Fibroblast of skin of right biceps (primary cell): ENCODE results near the gene MUC5AC.
"Not testable (repeated sequence)": the region's sequence is repeated elsewhere in the genome, so short reads cannot be mapped to it uniquely, and the experiment has no call there.

Experiments
- DNase-seq: peaks from one replicate; pipeline ENCODE4 v3.0.0-alpha.2; 2013

MUC5AC gene, protein sequence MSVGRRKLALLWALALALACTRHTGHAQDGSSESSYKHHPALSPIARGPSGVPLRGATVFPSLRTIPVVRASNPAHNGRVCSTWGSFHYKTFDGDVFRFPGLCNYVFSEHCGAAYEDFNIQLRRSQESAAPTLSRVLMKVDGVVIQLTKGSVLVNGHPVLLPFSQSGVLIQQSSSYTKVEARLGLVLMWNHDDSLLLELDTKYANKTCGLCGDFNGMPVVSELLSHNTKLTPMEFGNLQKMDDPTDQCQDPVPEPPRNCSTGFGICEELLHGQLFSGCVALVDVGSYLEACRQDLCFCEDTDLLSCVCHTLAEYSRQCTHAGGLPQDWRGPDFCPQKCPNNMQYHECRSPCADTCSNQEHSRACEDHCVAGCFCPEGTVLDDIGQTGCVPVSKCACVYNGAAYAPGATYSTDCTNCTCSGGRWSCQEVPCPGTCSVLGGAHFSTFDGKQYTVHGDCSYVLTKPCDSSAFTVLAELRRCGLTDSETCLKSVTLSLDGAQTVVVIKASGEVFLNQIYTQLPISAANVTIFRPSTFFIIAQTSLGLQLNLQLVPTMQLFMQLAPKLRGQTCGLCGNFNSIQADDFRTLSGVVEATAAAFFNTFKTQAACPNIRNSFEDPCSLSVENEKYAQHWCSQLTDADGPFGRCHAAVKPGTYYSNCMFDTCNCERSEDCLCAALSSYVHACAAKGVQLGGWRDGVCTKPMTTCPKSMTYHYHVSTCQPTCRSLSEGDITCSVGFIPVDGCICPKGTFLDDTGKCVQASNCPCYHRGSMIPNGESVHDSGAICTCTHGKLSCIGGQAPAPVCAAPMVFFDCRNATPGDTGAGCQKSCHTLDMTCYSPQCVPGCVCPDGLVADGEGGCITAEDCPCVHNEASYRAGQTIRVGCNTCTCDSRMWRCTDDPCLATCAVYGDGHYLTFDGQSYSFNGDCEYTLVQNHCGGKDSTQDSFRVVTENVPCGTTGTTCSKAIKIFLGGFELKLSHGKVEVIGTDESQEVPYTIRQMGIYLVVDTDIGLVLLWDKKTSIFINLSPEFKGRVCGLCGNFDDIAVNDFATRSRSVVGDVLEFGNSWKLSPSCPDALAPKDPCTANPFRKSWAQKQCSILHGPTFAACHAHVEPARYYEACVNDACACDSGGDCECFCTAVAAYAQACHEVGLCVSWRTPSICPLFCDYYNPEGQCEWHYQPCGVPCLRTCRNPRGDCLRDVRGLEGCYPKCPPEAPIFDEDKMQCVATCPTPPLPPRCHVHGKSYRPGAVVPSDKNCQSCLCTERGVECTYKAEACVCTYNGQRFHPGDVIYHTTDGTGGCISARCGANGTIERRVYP (N-terminal part only)

DNA sequence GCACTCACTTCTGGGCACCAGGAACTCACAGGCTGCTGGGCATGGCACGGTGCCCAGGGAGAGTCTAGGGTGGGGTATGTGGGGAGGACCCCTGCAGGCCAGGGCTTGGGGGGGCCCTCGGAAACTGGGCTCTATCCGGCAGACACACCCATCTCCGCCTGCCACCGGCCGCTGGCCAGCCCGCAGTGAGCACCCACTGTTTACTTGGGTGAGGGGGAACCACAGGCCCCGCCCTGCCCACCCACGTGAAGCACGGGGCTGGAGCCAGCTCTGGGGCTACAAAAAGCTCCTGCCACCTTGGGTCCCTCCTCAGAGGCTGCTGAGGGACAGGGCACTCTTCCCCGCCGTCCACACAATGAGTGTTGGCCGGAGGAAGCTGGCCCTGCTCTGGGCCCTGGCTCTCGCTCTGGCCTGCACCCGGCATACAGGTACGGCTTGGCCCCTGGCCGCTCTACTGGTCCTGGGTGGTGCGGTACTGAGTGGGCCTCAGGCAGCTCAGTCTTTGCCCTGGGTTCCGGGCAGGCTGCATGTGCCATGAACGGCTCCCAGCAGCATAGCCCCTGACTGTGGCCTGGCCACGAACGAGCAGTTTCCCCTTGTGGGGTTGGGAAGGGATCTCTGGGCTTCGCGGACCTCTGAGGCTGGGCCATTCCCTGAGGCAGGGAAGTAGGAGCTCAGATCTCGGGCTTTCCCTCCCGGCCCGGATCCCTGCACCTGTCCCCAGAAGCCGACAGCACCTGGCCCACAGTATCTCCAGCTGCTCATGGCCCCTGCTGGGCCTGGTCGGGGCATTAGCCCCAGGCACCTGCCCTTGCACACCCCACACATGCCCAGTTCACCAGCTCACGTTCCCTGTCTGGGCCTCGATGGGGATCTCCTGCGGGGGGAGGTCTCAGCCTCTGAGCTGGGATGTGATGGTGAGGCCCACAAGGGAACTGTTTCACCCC lies at the start of gene MUC5AC:
MUC5AC (plus strand) TSS at position 309 of the 947 bp plus-strand sequence; CDS start at position 356, 47 bp downstream.
- no peak for DNase-seq

DNA sequence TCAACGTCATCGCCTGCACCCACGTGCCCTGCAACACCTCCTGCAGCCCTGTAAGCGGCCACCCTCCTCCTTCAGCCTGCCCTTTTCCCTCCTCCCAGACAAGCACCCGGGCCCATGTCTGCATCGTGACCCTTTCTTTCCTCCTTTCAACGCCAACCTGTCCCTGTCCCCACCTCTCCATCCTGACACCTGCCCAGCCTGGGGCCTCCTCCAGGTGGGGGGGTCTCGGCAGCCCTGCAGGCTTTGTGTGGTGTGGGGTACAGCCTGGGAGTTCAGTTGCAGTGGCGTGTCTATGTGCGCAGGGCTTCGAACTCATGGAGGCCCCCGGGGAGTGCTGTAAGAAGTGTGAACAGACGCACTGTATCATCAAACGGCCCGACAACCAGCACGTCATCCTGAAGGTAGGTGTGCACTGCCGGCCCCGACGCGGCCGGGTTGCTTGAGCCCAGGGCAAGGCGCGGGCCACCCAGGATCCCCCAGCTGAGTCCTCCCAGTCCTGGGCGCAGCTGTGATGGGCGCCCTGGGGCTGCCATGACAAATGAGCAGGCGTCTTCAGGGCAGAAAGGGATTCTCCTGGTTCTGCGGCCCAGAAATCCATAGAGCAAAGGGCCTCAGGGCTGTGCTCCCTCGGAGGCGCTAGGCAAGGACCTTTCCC lies 49.4 kb upstream of the MUC5AC start:
- no peak for DNase-seq

DNA sequence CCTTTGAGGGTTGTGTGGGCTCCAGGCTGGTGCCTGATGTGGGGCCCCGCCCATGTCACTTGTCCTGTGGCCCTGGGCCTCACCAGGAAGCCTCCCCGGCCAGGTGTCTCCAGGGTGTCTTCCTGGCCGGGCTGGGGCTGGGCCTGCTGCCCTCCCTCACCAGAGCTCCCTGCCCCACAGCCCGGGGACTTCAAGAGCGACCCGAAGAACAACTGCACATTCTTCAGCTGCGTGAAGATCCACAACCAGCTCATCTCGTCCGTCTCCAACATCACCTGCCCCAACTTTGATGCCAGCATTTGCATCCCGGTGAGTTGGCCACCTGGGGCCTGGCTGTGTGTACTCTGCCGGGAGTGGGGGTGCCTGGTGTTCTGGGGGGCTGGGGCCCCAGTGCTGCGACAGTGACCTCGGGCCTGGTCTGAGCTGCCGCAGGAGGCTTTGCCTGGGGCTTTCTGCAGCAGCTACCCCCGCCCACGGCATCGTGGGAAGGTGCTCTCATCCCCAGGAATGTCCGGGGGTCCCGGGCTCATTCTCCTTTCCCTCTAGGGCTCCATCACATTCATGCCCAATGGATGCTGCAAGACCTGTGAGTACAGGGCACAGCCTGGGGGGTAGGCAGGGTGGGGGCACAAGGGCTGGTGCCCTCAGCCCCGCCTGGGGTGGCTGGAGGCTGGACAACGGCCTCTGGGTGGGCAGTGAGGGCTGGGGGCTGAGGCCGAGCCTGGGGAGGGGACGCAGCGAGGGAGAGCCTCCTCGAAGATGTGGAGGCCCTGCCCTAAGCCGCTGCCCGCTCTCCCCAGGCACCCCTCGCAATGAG lies 48.4 kb upstream of the MUC5AC start:
- DNase-seq = no peak

DNA sequence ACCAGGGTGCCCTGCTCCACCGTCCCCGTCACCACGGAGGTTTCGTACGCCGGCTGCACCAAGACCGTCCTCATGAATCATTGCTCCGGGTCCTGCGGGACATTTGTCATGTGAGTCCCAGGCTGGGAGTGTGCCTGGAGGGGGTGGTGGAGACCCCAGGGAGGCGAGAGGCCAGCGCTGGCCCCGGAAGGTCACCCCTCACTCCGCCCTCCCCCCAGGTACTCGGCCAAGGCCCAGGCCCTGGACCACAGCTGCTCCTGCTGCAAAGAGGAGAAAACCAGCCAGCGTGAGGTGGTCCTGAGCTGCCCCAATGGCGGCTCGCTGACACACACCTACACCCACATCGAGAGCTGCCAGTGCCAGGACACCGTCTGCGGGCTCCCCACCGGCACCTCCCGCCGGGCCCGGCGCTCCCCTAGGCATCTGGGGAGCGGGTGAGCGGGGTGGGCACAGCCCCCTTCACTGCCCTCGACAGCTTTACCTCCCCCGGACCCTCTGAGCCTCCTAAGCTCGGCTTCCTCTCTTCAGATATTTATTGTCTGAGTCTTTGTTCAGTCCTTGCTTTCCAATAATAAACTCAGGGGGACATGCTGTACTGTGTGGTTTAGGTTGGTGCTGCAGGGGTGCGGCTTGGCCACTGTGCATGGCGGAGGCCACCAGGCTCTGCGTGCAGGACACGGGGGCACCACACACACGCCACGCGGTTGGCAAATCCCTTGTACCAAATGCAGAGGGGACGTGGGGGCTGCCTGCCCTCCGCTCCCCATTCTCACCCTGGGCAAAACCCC lies 47.6 kb upstream of the MUC5AC start:
- no peak for DNase-seq

DNA sequence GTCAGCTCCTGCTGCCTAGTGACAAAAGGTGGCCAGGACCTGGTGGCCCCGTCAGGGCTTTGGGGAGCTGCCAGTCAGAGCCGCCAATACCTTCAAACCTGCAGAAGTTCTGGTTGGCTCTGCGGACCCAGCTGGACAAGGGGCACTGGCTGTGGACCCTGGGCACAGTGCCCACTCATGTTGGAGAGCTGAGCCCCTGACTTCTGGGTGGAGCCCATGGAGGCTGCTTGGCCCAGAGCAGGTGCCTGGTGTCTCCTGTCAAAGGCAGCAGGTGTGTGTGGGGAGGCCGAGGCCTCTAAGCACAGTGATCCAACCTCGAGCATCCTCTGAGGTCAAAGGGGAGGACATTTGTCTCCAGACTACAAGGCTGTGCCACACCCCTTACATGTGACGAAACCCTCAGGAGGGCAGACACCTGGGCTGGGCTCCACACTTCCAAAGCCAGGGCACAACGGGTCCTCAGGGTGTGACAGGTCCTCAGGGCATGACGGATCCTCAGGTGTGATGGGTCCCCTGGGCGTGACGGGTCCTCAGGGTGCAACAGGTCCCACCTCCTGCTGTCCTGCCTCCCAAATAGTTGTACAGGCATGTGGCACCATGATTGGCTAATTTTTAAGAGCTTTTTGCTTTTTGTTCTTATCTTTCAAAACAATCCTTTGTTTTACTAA lies 46.1 kb upstream of the MUC5AC start:
- DNase-seq = no peak

DNA sequence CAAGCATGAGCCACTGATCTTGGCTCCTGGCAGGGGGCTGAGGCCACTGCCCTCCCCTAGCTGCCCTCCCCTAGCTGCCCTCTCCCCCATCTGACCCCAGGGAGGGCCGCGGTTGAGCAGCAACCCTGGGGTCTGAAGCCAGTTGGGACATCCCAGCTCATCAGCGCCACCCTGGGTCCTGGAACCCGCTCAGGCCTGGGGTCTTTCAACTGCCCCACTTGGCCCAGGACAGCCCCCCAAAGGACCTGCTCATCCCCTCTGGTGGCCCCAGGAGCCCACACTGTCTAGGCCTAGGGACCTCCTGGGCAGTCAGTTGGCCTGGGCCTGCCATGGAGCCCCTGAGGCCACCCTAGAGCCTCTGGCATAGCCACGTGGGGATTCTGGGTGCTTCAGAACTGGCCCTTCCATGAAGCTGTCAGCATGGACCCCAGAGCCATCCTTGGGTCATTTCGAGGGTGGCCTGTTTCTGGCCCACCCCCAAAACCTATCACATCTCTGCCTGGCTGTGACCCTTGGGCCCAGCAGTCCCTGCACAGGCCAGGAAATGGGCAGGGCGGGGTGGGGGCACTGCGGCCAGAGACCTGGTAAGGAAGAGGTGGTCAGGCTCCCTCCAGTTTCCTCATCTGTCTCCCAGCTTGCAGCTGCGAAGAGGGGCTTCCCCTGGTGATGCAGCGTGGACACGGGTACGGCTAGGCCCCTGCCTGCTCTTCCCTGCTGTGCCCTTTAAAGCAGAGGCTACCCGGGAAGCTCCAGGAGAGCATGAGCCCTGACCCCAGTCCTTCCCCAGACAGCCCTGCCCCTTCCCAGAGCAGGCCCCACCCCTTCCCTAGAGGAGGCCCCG lies 45.2 kb upstream of the MUC5AC start:
- no peak for DNase-seq

DNA sequence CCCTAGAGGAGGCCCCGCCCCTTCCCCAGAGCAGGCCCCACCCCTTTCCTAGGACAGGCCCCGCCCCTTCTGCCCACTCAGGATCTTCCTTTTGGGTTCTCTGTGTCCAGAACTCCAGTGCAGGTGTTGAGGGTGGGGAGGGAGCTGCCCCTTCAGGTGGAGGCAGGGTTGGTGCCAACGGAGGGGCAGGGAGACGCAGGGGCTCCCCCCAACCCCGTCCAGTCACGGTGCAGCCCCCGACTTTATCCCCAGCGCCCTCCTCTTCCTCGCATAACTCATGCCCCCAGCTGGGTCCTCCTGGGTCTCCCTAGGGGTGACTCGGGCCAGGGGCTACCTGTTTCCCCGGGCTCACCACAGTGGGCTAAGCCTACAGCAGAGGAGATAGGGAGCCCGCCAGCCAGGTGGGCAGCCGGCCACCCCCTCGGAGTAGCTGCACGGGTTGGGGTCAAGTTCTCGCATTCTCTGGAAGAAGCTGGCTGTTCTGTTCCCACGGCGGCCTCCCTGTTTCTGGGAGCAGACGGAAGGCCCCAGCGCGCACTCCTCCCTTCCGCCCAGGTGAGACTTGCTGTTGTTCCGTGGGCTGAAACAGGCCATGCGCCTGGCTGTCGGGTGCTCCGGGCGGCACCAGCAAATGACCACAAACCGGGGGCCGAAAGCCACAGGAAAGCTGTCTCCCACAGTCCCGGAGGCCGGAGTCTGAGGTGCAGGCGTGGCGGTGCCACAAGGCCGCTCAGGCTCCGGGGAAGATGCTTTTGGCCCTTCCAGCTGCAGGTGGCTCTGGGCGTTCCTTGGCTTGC lies 44.1 kb upstream of the MUC5AC start:
- no peak for DNase-seq

DNA sequence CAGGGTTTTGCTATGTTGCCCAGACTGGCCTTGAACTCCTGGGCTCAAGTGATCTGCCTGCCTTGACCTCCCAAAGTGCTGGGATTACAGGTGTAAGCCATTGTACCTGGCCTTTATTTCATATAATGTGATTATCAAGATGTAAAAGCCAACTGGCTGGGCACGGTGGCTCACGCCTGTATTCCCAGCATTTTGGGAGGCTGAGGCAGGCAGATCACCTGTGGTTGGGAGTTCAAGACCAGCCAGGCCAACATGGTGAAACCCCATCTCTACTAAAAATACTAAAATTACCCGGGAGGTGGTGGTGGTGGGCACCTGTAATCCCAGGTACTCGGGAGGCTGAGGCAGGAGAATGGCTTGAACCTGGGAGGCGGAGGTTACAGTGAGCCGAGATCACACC lies 42.5 kb upstream of the MUC5AC start:
- not testable (repeated sequence) for DNase-seq

DNA sequence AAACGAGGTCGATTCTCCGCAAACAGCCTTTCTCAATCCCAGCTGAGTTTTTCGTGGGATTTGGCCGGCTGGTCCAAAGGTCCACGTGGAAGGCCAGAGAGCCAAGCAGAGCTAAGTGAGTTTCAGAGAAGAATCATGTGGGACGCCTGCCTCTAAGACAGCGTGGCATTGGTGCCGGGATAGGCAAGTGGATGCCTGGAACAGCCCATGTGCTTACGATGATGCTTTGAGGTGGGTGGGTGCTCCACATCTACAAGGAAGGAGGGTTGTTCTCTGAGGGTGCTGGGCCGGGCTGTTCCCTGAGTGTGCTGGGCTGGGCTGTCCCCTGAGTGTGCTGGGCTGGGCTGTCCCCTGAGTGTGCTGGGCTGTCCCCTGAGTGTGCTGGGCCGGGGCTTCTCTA lies 41.6 kb upstream of the MUC5AC start:
- DNase-seq = no peak

DNA sequence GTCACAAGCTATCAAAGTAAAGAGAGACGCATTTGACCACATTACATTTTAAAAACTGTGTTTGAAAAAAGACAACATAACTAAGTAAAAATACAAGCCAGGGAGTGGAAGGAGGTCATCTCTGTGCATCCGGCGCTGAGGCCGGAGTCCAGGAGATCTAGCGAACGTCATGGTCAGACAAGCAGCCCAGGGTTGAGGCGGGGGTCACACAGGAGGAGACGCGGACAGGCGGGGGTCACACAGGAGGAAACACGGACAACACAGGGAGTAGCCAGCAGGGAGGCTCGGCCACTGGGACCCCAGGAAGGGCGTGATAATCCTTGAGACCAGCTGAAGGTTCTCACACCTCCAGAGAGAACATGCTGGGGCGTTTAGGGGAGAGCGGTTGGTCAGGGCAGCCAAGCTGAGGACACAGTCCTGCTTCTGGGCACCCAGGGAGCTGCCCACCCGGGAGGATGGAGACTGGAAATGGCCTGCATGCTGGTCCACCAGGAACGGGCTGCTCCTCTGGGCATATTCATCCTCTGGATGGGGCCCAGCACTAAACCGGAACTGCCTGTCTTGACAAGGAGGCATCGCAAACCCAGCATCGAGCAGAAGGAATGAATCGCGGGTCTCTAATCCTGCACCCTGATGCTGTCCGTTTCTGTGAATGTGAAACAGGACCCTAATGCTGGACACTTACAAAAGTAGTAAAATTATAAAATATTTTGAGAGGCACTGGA lies 40.9 kb upstream of the MUC5AC start:
- no peak for DNase-seq

DNA sequence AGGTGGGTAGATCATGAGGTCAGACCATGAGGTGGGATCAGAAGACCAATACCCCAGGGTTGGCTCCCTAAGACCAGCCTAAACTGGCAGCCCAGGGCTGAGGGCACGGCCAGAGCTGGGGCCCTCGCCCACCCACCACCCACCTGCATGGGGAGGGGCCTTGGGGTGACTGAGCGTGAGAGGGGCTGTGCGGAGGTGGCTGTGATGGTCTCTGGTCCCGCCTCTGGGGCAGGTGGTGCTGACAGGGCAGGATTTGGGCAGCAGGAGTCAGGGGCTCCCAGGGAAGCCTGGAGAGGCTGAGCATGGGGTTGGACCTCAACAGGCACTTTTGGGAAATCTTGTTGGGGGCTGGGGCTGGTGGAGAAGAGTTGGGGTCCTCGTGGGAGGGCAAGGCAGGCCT lies 39.8 kb upstream of the MUC5AC start:
- no peak for DNase-seq

DNA sequence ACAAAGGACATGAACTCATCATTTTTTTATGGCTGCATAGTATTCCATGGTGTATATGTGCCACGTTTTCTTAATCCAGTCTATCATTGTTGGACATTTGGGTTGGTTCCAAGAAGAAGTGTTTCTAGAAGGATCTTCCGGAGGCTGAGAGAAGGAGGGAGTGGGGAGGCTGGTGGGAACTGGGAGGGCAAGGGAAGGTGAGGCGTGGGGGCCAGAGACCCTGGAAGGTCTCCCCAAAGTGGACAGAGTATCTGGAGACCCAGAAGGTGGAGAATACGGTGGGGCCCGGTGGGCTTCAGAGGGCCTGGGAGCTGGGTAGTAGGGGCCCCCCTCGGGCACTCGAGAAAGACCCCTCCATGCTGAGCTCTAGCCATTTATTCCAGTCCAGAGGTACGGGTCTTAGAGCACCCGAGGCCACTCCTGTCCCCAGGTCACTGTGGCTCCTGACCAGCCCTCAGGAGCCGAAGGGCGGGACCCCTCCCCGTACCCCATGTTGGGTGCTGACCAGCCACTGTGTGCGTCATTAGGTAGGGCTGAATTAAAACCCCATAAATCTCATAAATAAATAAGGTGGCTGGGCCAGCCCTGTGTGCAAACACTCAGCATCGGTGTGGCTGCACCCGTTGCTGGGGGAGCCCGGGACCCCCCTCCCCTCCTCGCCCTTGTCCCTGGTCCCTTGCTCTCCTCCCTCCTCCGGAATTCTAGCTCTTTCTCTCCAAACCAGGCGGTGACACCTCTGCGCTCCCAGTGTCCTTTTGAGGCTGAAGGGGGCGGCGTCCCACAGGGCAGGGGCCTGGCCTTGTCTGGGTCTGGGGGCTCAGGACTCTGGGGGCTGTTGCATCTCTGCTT lies 38.8 kb upstream of the MUC5AC start:
- no peak for DNase-seq

DNA sequence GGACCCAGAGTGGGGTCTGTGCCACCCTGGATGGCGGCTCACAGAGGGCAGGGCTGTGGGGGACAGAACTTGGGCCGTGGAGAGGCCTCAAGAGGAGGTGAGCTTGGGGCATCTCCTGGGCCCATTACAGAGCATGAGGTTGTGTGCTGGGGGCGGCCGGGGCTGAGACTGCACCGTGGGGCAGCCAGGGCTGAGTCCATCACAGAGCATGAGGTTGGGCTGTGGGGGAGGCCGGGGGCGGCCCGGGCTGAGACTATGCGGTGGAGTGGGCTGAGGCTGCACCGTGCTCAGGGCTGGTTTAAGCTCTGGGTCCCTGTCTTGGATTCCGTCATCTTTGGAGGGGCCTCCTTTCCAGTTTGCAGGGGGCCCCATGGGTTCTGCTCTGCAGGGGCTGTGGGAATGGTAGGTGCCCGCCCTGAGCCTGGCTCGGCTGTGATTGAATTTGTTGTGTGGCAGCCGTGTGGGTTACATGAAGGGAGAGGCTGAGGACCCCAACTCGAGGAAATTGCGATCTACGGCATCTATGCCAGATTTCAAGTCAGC lies 38.1 kb upstream of the MUC5AC start:
- no peak for DNase-seq

DNA sequence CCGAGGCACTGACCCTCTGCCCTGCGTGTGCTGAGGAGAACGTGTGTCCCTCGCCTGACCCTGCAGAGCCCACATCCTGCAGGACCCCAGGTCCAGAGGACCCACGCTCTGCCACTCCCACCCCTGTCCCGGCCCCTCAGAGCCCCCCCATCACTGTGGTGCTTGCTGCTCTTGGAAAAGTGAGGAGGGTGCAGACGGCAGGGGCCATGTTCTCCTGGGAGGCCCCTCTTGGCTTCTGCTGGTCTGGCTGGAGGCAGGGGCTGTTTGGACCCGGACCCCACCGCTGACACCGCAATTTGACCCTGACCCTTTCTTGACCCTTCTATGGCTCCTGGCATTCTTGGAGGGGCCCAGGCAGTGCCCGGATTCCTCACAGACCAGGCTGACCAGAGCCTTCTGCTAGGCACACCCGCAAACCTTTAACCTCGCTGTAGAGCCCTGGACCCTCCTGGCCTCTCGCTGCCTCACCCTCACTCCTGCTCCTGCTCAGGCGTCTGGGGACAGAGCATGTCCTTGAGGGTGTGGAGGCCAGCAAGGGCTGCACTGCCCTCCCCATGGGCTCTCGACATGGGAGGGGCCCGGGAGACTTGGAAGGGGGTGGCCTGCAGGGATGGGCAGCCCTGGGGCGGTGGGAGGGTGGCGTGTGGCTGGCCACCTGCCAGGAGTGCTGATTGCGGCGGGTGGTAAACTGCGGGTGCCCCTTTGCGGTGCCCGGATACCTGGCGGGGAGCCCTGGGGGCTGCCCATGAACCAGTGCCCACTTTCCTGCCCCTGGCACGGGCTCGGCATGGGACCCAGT lies 37.0 kb upstream of the MUC5AC start:
- DNase-seq = no peak
